ENCODE data around the gene EPHB4. TPM values are rescaled to one million over a fixed set of nuclear protein-coding genes. Genes with fewer than 3 reads are reported as not detected.
A peak's percentile ranks its signal among the peaks of the same experiment; 100 is the strongest.

Gene EPHB4
- total RNA-seq, 6 experiments from 2014 or later, result 23.9 to 43.7 (median 36.8) TPM

- Histone ChIP-seq H3K9me3 (no peaks in the 10 kb centered on the region), H3K27ac (peak overlapping the region in 2 of 3 donors; percentile 33 to 56), H3K4me3 (peak overlapping the region; percentile 69 to 84 (median 70)), H3K4me1 (peaks cover 0 to 47% (median 5%) of the 10 kb centered on the region in 4 donors), H3K36me3 (peaks cover 0 to 35% (median 14%) of the 10 kb centered on the region in 4 donors), H3K27me3 (no peaks in the 10 kb centered on the region)
- DNase-seq, result peak in 2 of 3 donors; percentile 50 to 55
- WGBS (ENCODE audit: insufficient coverage, low coverage, low lambda C conversion rate, missing lambda C conversion rate), result 20% methylated on average over 10 of the region's 18 CpGs
- no peak for ATAC-seq
- TF ChIP-seq POLR2A (IDR thresholded peaks at IDR 0.05) (no peak), CTCF (IDR thresholded peaks at IDR 0.05) (no peak)
- intact Hi-C loops (cut with DNase I), result no loop called here
These were observed 2.7 kb downstream of the EPHB4 start for GRCh38 chr7:100824499-100825214.

- no peak for TF ChIP-seq POLR2A (IDR thresholded peaks at IDR 0.05)
- TF ChIP-seq CTCF (IDR thresholded peaks at IDR 0.05), result no peak
- intact Hi-C loops (cut with DNase I), result no loop called here
- Histone ChIP-seq H3K4me3 (no peak overlapping the region), H3K36me3 (peaks cover 0 to 42% (median 17%) of the 10 kb centered on the region in 4 donors), H3K4me1 (peaks cover 0 to 35% (median 4%) of the 10 kb centered on the region in 4 donors), H3K27me3 (no peaks in the 10 kb centered on the region), H3K27ac (peak overlapping the region in 1 of 3 donors; percentile 79), H3K9me3 (no peaks in the 10 kb centered on the region)
- DNase-seq, result peak in 1 of 3 donors; percentile 54
- 77% methylated on average over 5 of the region's 31 CpGs for WGBS (ENCODE audit: insufficient coverage, low coverage, low lambda C conversion rate, missing lambda C conversion rate)
- ATAC-seq, result no peak
These were observed 3.8 kb downstream of the EPHB4 start for GRCh38 chr7:100823534-100823933.

- no peak for TF ChIP-seq CTCF (IDR thresholded peaks at IDR 0.05)
- TF ChIP-seq POLR2A (IDR thresholded peaks at IDR 0.05), result no peak
- Histone ChIP-seq H3K36me3 (peaks cover 2 to 46% (median 19%) of the 10 kb centered on the region in 4 donors), H3K9me3 (no peaks in the 10 kb centered on the region), H3K27me3 (no peaks in the 10 kb centered on the region), H3K27ac (peak overlapping the region in 1 of 3 donors; percentile 79), H3K4me3 (peak overlapping the region in 1 of 3 donors; percentile 7), H3K4me1 (peaks cover 0 to 35% (median 4%) of the 10 kb centered on the region in 4 donors)
- 21% methylated on average over 2 of the region's 7 CpGs for WGBS (ENCODE audit: insufficient coverage, low coverage, low lambda C conversion rate, missing lambda C conversion rate)
- peak in 1 of 3 donors; percentile 50 for DNase-seq
- intact Hi-C loops (cut with DNase I), result no loop called here
- ATAC-seq, result no peak
These were observed 4.2 kb downstream of the EPHB4 start for GRCh38 chr7:100823140-100823525.

GRCh38 chr7:100822236-100823139 is 4.8 kb downstream of the EPHB4 start:
- peak in 2 of 3 donors; percentile 71 to 80 for DNase-seq
- no peak for TF ChIP-seq POLR2A (IDR thresholded peaks at IDR 0.05)
- TF ChIP-seq CTCF (IDR thresholded peaks at IDR 0.05), result no peak
- H3K9me3 ChIP-seq, result no peaks in the 10 kb centered on the region
- no peaks in the 10 kb centered on the region for H3K27me3 ChIP-seq
- peak in 2 of 4 donors; percentile 30 to 38 for ATAC-seq
- WGBS (ENCODE audit: insufficient coverage, low coverage, low lambda C conversion rate, missing lambda C conversion rate), result 50% methylated on average over 14 of the region's 43 CpGs
- peaks cover 3 to 48% (median 19%) of the 10 kb centered on the region in 4 donors for H3K36me3 ChIP-seq
- H3K4me1 ChIP-seq, result peaks cover 0 to 35% (median 4%) of the 10 kb centered on the region in 4 donors
- peak overlapping the region in 1 of 3 donors; percentile 79 for H3K27ac ChIP-seq
- H3K4me3 ChIP-seq, result peak overlapping the region in 1 of 3 donors; percentile 7
- intact Hi-C loops (cut with DNase I), result no loop called here
